ENCODE measurements around the gene KCNT1. TPM values are rescaled to one million over a fixed set of nuclear protein-coding genes. Genes with fewer than 3 reads are reported as not detected.

The KCNT1 gene
- total RNA-seq, 1 donor from 2014 or later, result not detected

GRCh38 chr9:135787317-135787716 lies 85.3 kb downstream of the KCNT1 start:
- no peak for DNase-seq

- no peak for DNase-seq
These were observed 86.0 kb downstream of the KCNT1 start for GRCh38 chr9:135787776-135788575.

GRCh38 chr9:135788576-135789300 lies 86.8 kb downstream of the KCNT1 start:
- DNase-seq, result no peak

DNA sequence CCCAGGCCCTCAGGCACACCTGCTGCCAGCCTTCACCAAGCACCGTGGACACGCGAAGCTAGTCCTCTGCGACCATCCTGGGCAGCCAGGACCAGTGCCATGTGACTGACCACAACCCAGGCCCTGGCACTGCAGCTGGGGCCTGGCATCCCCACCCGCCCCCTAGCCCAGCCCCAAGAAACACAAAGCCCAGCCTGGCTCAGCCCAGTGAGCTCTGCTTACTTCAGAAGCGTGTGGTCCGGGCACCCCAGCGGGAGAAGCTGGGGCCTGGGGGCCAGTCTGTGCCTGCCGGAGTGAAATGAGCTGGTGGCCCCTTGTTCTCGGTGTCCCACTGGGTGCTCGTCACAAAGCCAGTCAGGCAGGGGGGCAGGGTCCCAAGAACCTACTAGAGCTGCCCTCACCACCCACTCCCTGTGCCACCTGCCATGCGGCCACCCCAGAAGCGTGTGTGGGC lies 87.9 kb downstream of the KCNT1 start:
- DNase-seq, result no peak

DNA sequence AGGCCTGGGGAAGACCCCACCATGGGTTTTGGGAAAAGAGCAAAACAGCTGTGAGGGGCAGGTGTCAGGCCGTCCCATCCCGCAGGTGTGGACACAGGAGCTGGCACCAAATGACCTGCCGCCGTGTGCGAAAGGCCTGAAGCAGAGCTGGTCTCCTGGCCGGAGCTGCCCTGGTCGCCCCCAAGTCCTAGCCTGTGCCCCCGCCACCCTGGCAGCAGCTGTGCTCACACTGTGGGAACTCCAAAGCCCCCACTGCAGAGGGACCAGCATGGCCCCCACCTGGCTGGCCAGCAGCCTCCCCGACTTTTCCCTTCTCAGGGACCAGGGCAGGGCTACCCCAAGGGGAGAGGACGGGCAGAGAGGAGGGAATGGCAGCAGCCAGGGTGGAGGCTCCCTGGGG lies 88.4 kb downstream of the KCNT1 start:
- no peak for DNase-seq

DNA sequence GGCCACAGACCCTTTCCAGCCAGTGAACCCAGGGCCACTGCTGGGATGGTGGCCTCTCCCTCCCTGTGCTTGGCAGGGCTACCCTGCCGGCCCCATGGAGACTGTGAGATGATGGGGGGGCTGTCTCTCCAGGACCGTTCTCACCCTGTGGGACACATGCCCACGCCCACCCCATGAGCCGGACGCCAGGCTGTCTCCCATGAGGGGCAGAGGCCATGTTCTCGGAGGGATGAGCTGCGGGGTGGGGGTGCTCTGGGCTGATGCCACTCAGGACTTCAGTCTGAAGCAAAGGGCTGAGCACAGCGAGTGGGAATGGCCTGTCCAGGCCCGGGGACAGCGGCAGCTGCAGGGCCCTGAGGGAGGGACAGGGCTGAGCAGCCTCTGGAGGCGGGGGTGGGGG lies 88.9 kb downstream of the KCNT1 start:
- no peak for DNase-seq

DNA sequence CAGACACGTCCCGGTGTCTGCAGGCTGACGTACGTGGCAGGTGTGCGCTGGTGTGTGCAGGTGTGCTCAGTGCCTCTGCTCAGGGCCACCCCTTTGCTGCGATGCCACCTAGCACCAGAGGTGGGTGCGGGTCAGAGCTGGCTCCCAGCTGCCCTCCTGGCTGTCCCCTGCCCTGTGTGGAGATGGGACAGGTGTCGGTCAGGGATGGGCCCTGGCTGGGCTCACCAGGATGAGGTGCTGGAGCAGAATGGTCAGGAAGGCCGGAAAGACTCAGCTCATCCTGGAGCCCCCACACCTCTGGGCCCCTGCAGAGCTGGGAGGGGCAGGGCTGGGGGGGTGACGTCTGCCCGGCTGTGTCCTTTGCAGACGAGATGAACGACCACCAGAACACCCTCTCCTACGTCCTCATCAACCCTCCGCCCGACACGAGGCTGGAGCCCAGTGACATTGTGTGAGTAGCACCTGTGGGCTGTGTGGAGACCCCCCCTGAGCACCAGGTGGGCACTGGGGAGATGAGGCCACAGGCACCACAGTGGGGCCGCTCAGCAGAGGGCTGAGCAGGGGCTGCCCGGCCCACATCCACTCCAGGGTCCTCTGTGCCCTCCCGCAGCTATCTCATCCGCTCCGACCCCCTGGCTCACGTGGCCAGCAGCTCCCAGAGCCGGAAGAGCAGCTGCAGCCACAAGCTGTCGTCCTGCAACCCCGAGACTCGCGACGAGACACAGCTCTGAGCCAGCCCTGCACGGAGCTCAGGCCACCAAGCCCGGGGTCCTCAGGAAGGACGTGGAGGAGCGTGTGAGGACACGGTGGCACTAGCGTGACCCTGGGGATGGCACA lies 89.7 kb downstream of the KCNT1 start:
- no peak for DNase-seq

DNA sequence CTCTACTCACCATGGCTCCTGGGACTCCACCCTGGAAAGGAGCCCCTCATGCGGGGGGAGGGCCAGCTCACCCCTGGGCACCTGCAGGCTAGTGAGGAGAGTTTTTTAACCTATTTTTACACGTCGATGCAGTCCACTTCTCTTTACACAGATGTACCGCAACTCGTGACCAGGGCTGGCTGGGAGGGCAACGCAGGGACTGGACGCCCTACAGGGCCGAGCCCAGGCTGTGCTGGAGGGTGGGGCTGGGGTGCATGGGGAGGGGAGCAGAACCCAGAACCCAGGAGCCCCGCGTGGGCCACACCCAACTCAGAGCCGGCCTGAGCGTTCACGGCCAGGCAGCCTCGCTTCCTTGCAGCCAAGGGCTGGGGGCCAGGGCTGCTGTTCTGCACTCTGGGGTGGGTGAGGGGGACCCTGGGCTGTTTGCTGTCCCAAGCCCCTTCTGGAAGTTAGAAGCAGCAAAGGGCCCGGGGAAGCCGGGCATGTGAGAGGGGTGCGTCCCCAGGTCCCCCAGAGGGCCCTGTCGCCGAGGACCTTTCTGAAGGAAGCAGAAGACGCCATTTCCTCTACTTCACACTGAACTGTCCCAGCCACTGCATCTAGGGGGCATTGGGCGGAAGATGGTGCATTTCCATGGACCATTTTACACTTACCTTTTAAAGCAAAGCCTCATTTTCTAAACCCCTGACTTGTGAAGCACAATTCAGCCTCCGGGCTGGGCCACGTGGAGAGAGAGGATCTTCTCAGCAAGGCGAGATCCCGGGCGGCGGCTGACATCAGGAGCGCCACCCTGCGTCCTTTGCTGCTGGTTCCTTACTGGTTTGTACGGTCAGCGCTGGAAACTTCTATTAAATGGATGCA lies 90.5 kb downstream of the KCNT1 start:
- no peak for DNase-seq

GRCh38 chr9:135793221-135794056 lies 91.5 kb downstream of the KCNT1 start:
- no peak for DNase-seq

- DNase-seq, result no peak
These were observed 92.0 kb downstream of the KCNT1 start for GRCh38 chr9:135794057-135794335.

DNA sequence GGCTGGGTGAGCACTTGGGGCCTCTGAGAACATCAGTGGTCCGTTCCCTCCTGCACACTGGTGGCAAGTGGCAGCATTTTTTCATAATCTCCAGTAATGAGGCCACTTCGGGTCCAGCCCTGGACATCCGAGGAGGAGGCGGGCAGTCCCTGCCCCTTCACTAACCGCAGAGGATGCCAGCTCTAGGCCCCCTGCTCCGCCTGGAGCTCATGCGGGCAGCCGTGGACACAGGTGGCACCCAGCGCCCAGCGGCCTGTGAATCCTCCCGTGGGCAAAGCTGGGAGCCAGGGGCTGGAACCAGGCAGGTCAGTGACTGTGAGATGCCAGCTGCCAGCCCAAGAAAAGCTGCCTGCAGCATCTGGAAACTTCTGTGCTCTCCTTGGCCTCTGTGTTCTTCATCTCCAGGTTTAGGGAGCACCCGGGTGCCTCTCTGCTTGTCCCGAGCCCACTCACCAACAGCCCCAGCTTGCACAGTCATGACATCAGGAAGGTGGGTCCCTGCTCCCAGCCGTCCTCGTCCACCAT lies 92.4 kb downstream of the KCNT1 start:
- DNase-seq, result no peak

DNA sequence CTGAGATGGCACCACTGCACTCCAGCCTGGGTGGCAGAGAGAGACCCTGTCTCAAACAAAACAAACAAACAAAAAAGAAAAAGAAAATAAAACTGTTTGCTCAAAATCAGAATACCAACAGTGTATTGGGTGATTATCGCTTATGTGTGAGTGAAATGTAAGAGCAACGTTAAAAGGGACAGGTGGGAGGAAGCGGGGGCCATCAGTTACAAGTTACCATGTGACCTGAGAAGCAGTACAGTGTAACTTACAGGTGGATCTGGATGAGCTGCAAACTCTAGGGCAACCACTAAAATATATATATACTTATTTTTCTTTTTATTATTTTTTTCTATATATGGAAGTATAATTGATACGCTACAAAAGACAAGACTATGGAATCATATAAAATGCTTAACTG lies 93.4 kb downstream of the KCNT1 start:
- DNase-seq, result no peak

DNA sequence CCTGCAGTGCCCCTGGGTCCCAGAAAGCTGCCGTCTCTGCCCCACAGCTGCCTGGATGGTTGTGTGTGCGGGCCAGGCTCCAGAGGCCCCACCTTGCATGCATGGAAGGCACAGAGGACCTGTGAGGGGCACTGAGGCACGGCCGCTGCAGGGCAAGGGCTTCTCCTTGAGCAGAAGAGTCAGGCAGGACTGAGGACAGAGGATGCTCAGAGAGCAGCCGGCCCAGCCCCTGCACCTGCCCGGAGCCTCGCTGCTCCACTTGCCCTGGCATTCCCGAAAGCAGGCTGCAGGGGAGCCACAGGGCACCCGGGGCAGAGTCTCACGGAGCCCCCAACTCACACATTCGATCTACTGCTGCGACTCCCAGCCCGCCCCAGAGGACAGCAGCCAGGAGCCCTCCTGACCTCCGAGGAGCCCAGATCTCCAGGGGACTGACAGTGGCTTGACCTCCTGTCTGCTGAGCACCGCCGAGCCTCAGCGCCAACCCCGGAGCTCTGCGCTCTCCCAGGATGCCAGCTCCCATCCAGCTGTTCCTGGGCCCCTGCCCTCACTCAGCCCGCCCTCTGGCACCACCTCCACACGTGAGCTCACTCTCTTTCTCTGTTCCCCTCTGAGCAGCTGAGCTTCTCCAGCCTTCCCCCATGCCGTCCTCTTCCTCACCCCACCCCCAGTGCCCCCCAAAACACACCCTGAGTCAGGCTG lies 95.0 kb downstream of the KCNT1 start:
- DNase-seq, result no peak

GRCh38 chr9:135797507-135798262 lies 95.7 kb downstream of the KCNT1 start:
- peak; percentile 69 for DNase-seq

DNA sequence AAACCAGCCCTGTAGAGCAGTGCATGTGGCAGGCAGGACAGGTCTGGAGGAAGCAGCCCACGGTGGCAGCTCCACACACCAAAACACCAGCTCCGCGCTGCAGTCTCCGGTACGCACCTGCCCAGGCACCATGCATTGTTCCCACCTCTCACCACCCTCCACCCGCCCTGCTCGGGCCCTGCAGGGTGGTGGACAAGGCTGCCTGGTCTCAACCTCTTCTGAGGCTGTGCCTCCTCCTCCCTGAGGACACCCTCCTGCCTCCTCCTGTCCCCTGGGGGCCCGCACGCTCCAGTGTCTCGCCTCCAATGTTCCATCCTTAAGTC lies 96.2 kb downstream of the KCNT1 start:
- no peak for DNase-seq

DNA sequence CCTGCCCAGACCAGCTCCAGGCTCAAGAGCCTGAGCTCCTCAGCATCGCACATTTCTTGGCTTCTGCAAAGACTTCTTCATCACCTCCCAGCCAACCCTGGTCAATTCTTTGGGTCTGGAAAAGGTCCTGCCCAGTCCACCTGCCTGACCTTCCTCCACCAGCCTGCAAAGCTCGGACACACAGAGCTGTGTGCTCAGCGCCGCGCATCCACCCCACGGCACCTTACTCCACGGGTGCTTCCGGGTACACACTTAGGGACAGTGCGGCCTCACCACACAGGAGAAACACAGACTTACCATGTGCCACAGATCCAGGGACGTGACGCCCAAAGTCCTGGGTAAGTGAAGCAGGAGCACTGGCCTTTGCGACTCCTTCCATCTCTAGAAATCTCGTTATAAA lies 97.3 kb downstream of the KCNT1 start:
- DNase-seq, result no peak

DNA sequence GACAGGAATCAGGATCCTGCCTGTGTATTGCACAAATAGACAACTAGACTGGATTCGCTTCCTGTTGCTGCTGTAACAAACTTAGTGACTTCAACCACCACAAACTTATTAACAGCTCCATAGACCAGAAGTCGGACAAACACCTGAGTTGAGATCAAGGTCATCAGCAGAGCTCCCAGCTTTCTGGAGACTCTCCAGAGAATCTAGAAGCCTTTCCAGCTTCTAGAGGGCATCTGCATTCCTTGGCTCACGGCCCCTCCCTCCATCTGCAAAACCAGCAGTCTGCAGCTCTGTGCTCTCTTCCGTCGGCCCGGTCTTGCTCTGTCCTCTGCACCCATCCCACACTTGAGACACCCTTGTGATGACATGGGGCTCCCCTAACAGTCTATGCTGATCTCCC lies 99.1 kb downstream of the KCNT1 start:
- DNase-seq, result no peak

DNA sequence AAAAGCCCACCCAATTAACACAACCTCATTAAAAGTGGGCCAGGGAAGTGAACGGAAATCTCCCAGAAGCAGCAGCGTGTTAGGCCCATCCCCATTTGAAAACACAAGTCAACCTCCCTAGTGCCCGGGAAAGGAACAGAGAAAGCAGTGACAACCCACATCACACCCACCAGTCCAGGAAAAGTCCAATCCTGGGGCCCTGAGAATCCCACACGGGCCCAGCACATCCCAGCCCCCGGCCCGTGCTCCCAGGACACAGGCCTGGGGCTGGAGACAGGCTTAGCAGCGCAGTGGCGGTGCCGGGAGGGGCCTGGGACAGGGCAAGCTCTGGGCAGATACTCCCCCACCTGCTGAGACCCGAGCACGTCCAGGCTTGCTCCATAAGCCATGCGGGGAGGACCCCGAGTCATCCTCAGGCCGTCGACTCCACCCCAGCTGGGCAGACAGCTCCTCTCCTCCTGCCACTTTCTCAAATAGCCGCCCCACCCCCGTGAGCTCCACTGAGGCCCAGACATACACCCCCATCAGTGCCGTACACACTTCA lies 101.0 kb downstream of the KCNT1 start:
- no peak for DNase-seq

DNA sequence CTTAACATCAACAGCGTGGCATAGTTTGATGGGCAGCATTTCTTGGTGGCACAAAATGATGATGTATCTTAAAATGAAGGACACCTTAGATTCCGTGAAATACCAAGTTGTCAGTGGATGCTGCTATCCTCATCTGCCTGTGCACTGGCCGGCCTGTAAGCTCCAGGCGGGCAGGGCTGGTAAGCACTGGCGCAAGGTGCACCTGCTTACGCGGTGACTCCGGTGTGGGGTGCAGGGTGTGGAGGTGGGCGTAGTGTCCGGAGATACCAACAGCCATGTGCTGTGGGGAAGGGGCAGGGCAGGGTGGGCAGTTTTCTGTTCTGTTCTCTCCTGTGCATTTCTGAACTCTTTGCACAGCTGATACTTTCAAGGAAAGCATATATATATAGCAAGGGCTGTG lies 101.5 kb downstream of the KCNT1 start:
- no peak for DNase-seq
